ENCODE measurements around the gene PSMD5.

Gene PSMD5

GRCh38 chr9:120860083-120860482 is 17.4 kb upstream of the PSMD5 start:
- ChIA-PET CTCF (no interaction called here), POLR2A (ENCODE audit: low non-redundant PET) (no interaction called here)
- no peak for TF ChIP-seq CTCF (conservative IDR thresholded peaks at IDR 0.05; ENCODE audit: low read depth)
- DNase-seq (ENCODE audit: low spot score), result no peak
- H3K27ac ChIP-seq, result peak overlapping the region; percentile 10; the same call in 1 of the 2 replicates

DNA sequence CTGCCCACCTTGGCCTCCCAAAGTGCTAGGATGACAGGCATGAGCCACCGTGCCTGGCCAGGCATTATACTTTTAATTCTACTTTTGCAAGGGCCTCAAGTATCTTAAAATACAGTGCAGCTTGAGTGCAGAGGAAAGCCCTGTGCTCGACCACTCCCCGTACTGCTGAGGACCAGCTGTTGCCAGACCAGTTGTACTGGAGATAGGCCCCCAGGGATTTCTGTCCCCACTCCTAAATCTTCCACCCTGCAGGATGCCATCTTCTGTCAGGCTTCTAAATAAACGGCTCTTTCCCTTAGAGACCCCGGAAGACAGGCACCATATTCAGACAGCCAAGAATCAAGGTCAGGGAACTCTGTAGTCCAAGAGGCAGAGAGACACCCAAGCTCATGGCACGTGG is 16.6 kb upstream of the PSMD5 start:
- POLR2A ChIA-PET (ENCODE audit: low non-redundant PET), result no interaction called here

DNA sequence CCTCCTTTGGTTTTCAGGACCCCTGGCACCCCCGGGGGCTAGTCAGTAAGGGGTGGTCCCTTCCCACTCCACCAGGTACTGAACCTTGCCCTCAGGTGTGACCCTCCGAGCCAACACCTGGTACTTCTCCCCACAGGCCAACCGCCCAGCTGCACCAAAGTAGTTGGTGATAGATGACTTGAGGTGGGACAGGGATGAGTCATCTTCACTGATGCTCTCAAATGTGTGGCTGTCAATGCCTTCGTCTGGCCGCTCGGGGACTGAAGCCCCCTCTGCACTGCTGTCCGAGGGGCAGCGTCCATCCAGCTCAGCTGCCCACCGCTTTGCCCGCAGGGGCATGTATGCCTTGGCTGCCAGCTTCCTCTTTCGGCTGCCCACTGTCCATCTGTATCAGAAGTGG is 15.2 kb upstream of the PSMD5 start:
- no peak for DNase-seq (ENCODE audit: low spot score)
- no peak for TF ChIP-seq CTCF (conservative IDR thresholded peaks at IDR 0.05; ENCODE audit: low read depth)
- POLR2A ChIA-PET (ENCODE audit: low non-redundant PET), result no interaction called here
- H3K27ac ChIP-seq, result peak overlapping the region; percentile 48
- CTCF ChIA-PET, result no interaction called here

More for the DNA sequence above, 16.6 kb upstream of the PSMD5 start:
- CTCF ChIA-PET, result interaction anchor here (0.9 kb wide), 1 partner anchor 14 kb away, joined by 3 read pairs; no protein-coding TSS in a partner anchor
- DNase-seq (ENCODE audit: low spot score), result no peak
- no peak for TF ChIP-seq CTCF (conservative IDR thresholded peaks at IDR 0.05; ENCODE audit: low read depth)
- peak overlapping the region; percentile 10 for H3K27ac ChIP-seq

DNA sequence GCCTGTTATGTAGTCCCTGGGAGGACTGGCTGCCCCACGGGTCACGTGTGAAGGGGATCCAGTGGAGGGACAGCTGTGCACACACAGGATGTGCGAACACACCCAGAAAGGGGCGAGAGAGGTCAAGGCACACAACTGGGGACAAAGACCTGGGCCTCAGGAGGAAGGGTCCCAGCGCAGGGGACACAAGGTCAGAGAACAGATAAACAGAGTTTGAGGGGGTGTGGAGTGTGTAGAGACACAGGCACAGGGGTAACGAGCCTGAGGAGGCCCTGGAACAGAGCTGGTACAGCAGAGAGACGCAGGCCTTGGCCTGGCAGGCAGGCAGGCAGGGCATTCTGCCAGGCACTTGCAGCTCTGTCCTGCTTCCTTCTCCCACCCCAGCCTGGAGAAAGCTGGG is 14.8 kb upstream of the PSMD5 start:
- peak overlapping the region; percentile 48 for H3K27ac ChIP-seq
- CTCF ChIA-PET, result no interaction called here
- POLR2A ChIA-PET (ENCODE audit: low non-redundant PET), result no interaction called here
- no peak for TF ChIP-seq CTCF (conservative IDR thresholded peaks at IDR 0.05; ENCODE audit: low read depth)
- DNase-seq (ENCODE audit: low spot score), result no peak

GRCh38 chr9:120856700-120857099 is 14.0 kb upstream of the PSMD5 start:
- DNase-seq (ENCODE audit: low spot score), result no peak
- ChIA-PET CTCF (no interaction called here), POLR2A (ENCODE audit: low non-redundant PET) (interaction anchor here (0.5 kb wide), 1 partner anchor 20 kb away, joined by 3 read pairs; the partner anchor contains the start of gene PHF19)
- no peak for TF ChIP-seq CTCF (conservative IDR thresholded peaks at IDR 0.05; ENCODE audit: low read depth)
- H3K27ac ChIP-seq, result peak overlapping the region; percentile 48

DNA sequence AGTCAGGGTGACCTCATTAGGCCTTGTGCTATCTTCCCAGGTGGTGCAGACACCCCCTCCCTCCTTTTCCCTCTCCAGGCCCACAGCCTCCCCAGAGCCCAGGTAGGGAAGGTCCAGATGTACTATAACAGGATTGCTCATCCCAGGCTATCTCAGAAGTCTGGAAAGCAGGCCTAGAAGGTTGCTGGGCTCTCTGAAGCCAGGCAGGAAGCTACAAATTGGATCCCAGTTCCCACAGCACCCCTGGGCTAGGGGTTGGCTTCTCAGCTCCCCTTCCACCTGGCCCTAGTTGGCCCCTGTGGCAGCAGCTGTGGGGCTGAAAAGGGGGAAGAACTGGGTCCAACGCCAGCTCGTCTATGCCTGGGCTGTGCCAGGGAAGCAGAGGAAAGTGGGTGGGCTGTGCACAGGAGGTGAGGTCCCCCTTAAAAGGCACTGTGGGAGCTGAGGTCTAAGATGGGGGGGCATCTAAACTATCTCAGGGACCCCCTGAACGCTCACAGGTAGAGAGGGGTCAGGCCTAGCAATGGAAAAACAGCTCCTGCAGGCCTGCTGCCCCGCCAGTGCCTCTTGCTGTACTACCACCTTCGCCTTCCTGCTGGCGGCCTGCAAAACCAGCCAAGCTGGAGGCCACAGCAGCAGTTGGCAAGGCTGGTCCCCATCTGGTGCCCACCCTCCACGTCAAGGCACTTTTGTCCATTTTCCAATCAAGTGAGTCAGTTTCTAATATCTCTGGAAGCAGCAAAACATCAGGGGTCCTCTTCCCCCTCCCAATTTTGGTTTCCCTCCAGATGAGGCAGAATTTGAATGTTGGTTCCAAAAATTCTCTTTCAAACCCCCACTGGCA is 13.3 kb upstream of the PSMD5 start:
- no peak for DNase-seq (ENCODE audit: low spot score)
- peak overlapping the region; percentile 48 for H3K27ac ChIP-seq
- CTCF ChIA-PET, result interaction anchor here (0.7 kb wide), 1 partner anchor 204 kb away, joined by 3 read pairs; no protein-coding TSS in a partner anchor
- POLR2A ChIA-PET (ENCODE audit: low non-redundant PET), result interaction anchor here (0.5 kb wide), 1 partner anchor 21 kb away, joined by 3 read pairs; the partner anchor contains the start of gene PHF19
- TF ChIP-seq CTCF (conservative IDR thresholded peaks at IDR 0.05; ENCODE audit: low read depth), result no peak
